Panc1 (cell line): ENCODE results near the gene CFAP299. TPM values are rescaled to one million over a fixed set of nuclear protein-coding genes. Genes with fewer than 3 reads are reported as not detected.

Experiments used
- ATAC-seq: fragments of 200-7000 bp; cut with Tn5 transposase; 2 replicates; pipeline ENCODE4 v1.9.1; 2020; ENCODE audit warnings: mild to moderate bottlenecking, moderate library complexity
- BruUV-seq: library from RNA; stranded (reverse); fragments of 400-500 nt; replicated peaks from 2 replicates; lab custom pipeline; 2021; lab: Mats Ljungman, UMichigan
- CTCF ChIA-PET: fragments of 300-600 bp; sonication (Branson Sonifier 250); formaldehyde crosslinking; loops from one replicate; lab custom pipeline; 2022; ENCODE audit warnings: antibody characterized with exemption; lab: Charles Lee
- POLR2A ChIA-PET: fragments of 300-600 bp; sonication (Branson Sonifier 250); formaldehyde crosslinking; loops from one replicate; lab custom pipeline; 2022; ENCODE audit warnings: antibody characterized with exemption; lab: Charles Lee
- DNase-seq: peaks from one replicate; pipeline ENCODE4 v3.0.0-alpha.2; 2010; ENCODE audit warnings: low read depth, low spot score
- H3K27ac ChIP-seq: 2 replicates; pipeline ENCODE4 v1.5.1; 2011; ENCODE audit warnings: mild to moderate bottlenecking, low read length, inconsistent platforms
- H3K27me3 ChIP-seq: fragments of 200-500 bp; sonication (Bioruptor generic); 2 replicates; pipeline ENCODE4 v1.6.0; 2014; ENCODE audit warnings: low read length, inconsistent platforms; ENCODE audit not compliant: control insufficient read depth, insufficient read depth
- H3K36me3 ChIP-seq: fragments of 200-500 bp; sonication (Bioruptor generic); 2 replicates; pipeline ENCODE4 v1.5.1; 2014; ENCODE audit warnings: inconsistent platforms, mild to moderate bottlenecking, low read length, moderate library complexity; ENCODE audit not compliant: control insufficient read depth, insufficient read depth
- H3K4me1 ChIP-seq: 2 replicates; pipeline ENCODE4 v1.5.1; 2011; ENCODE audit warnings: inconsistent platforms, mild to moderate bottlenecking, low read length, moderate library complexity; ENCODE audit not compliant: control insufficient read depth, insufficient read depth
- H3K4me3 ChIP-seq, 2 experiments: 2 replicates each; pipeline ENCODE4 v1.5.1; 2011 to 2012; ENCODE audit warnings: low read depth in 2 of 2, low read length in 2 of 2, mild to moderate bottlenecking in 2 of 2, inconsistent platforms in 1 of 2, moderate library complexity in 1 of 2
- H3K9me3 ChIP-seq: fragments of 200-500 bp; sonication (Bioruptor generic); 2 replicates; pipeline ENCODE4 v1.5.1; 2014; ENCODE audit warnings: low read depth, mild to moderate bottlenecking, inconsistent platforms, low read length, moderate library complexity; ENCODE audit not compliant: control insufficient read depth, insufficient read depth
- CTCF ChIP-seq: fragments of 450-650 bp; IDR thresholded peaks from 2 replicates; pipeline ENCODE4 v1.5.1; 2017; ENCODE audit warnings: mild to moderate bottlenecking
- POLR2AphosphoS5 ChIP-seq: IDR thresholded peaks from 2 replicates; pipeline ENCODE4 v1.6.1; 2012; ENCODE audit warnings: mild to moderate bottlenecking, low read depth, low read length, moderate library complexity
- REST ChIP-seq, 2 experiments: IDR thresholded peaks; 2 replicates each; pipeline ENCODE4 v1.6.1; 2011 to 2012; ENCODE audit warnings: low read depth in 2 of 2, control low read depth in 1 of 2, low read length in 1 of 2, mild to moderate bottlenecking in 1 of 2, moderate library complexity in 1 of 2; ENCODE audit not compliant: insufficient read depth in 1 of 2
- SIN3A ChIP-seq: IDR thresholded peaks from 2 replicates; pipeline ENCODE4 v1.6.1; 2012; ENCODE audit warnings: low read depth, mild to moderate bottlenecking, low read length, moderate library complexity, borderline replicate concordance; ENCODE audit not compliant: insufficient read depth
- TCF7L2 ChIP-seq: IDR thresholded peaks from 2 replicates; pipeline ENCODE4 v1.6.1; 2011; ENCODE audit warnings: mild to moderate bottlenecking, low read depth, low read length, inconsistent platforms
- in situ Hi-C: cut with HindIII; loops from 2 replicates; pipeline ENCODE4 v1.10.0; 2016; ENCODE audit warnings: low sequenced_read_pairs, low pct_unique_long_range_greater_than_20kb
- intact Hi-C: fragments of 100-400 bp; cut with micrococcal nuclease; formaldehyde crosslinking; loops from one replicate; pipeline ENCODE4 v1.10.0; 2022; ENCODE audit not compliant: unreplicated experiment
- total RNA-seq: library from RNA; stranded (reverse); gene quantifications from one replicate; pipeline ENCODE4 v1.2.1, GENCODE V29; 2021; ENCODE audit not compliant: unreplicated experiment

The CFAP299 gene
- total RNA-seq, 1 experiment from 2014 or later = not detected

- no peaks in the 10 kb centered on the region for H3K27me3 ChIP-seq
- DNase-seq = no peak
- ATAC-seq = no peak
- ChIA-PET CTCF (no interaction called here), POLR2A (no interaction called here)
- H3K36me3 ChIP-seq = no peaks in the 10 kb centered on the region
- intact Hi-C loops = no loop called here
- BruUV-seq = no TSS peak
- in situ Hi-C loops = no loop called here
- no peak overlapping the region for H3K4me3 ChIP-seq
- H3K9me3 ChIP-seq = no peaks in the 10 kb centered on the region
- no peaks in the 10 kb centered on the region for H3K4me1 ChIP-seq
- TF ChIP-seq CTCF (no peak), POLR2AphosphoS5 (no peak), SIN3A (no peak), TCF7L2 (no peak), REST (IDR thresholded peaks at IDR 0.05; ENCODE audit: insufficient read depth in 1 of 2, low read depth in 2 of 2, low read length in 1 of 2) (no peak)
- H3K27ac ChIP-seq = no peak overlapping the region
These were observed 95.9 kb downstream of the CFAP299 start for GRCh38 chr4:80431203-80431965.

- no peak overlapping the region for H3K27ac ChIP-seq
- no peaks in the 10 kb centered on the region for H3K36me3 ChIP-seq
- TF ChIP-seq REST (IDR thresholded peaks at IDR 0.05; ENCODE audit: insufficient read depth in 1 of 2, low read depth in 2 of 2, low read length in 1 of 2) (no peak), POLR2AphosphoS5 (no peak)
- in situ Hi-C loops = no loop called here
- intact Hi-C loops = no loop called here
- CTCF ChIA-PET = no interaction called here
- POLR2A ChIA-PET = no interaction called here
- DNase-seq = no peak
- H3K27me3 ChIP-seq = no peaks in the 10 kb centered on the region
- ATAC-seq = no peak
- BruUV-seq = no TSS peak
- no peaks in the 10 kb centered on the region for H3K4me1 ChIP-seq
- H3K9me3 ChIP-seq = no peaks in the 10 kb centered on the region
- no peak overlapping the region for H3K4me3 ChIP-seq
These were observed 98.7 kb downstream of the CFAP299 start for GRCh38 chr4:80434238-80434637.
